GM12878 (cell line): ENCODE measurements around the gene TRIM62. TPM values are rescaled to one million over a fixed set of nuclear protein-coding genes. Genes with fewer than 3 reads are reported as not detected.

Experiments
- ATAC-seq: fragments of 200-7000 bp; cut with Tn5 transposase; 3 replicates; pipeline ENCODE4 v1.9.1; 2020; ENCODE audit warnings: mild to moderate bottlenecking, moderate library complexity
- BruUV-seq: library from RNA; stranded (reverse); fragments of 400-500 nt; replicated peaks from 2 replicates; lab custom pipeline; 2021; lab: Mats Ljungman, UMichigan
- CTCF ChIA-PET: fragments of 300-600 bp; sonication (Branson Sonifier 250); formaldehyde crosslinking; extraction: SDS; loops from one replicate; lab custom pipeline; 2021; ENCODE audit warnings: inconsistent platforms; lab: Yijun Ruan, JAX
- POLR2A ChIA-PET: fragments of 350-600 bp; formaldehyde crosslinking; extraction: SDS; loops from one replicate; lab custom pipeline; 2021; ENCODE audit warnings: inconsistent platforms; lab: Charles Lee
- RAD21 ChIA-PET: fragments of 300-600 bp; sonication (Branson Sonifier 250); formaldehyde crosslinking; loops from one replicate; lab custom pipeline; 2023; ENCODE audit warnings: antibody characterized with exemption; ENCODE audit not compliant: unreplicated experiment; lab: Charles Lee
- SMC1A ChIA-PET: fragments of 300-600 bp; sonication (Branson Sonifier 250); formaldehyde crosslinking; loops from one replicate; lab custom pipeline; 2023; ENCODE audit not compliant: unreplicated experiment, uncharacterized antibody; lab: Charles Lee
- DNase-seq: peaks from one replicate; pipeline ENCODE4 v3.0.0-alpha.2; 2011; ENCODE audit warnings: low read depth, low spot score
- FAIRE-seq: peaks from 3 replicates; lab custom pipeline; 2011; peaks lifted over from hg19 to GRCh38; lab: Jason Lieb, UNC
- H2AFZ ChIP-seq: 2 replicates; pipeline ENCODE4 v1.6.0; 2011; ENCODE audit warnings: low read depth, low read length, control low read depth; ENCODE audit not compliant: control insufficient read depth
- H3K27ac ChIP-seq: 2 replicates; pipeline ENCODE4 v1.5.1; 2011; ENCODE audit warnings: control low read depth; ENCODE audit not compliant: control insufficient read depth, insufficient read depth
- H3K27me3 ChIP-seq, 2 experiments: replicated peaks in 1 of 2; 2 replicates each; pipeline versions ENCODE4 v1.6.0 to v1.6.1; 2011; ENCODE audit warnings: low read length in 1 of 2; ENCODE audit not compliant: control insufficient read depth in 2 of 2, insufficient read depth in 2 of 2
- H3K36me3 ChIP-seq, 2 experiments: 2 replicates each; pipeline ENCODE4 v1.5.1; 2011; ENCODE audit warnings: low read length in 1 of 2; ENCODE audit not compliant: control insufficient read depth in 2 of 2, insufficient read depth in 2 of 2
- H3K4me1 ChIP-seq: 2 replicates; pipeline ENCODE4 v1.6.1; 2011; ENCODE audit warnings: mild to moderate bottlenecking, low read length, moderate library complexity, mixed read lengths; ENCODE audit not compliant: control insufficient read depth, insufficient read depth
- H3K4me2 ChIP-seq: 2 replicates; pipeline ENCODE4 v1.6.0; 2011; ENCODE audit warnings: control low read depth; ENCODE audit not compliant: control insufficient read depth, insufficient read depth
- H3K4me3 ChIP-seq: fragments of 200-600 bp; sonication (generic); 2 replicates; pipeline ENCODE4 v1.5.1; 2016
- H3K79me2 ChIP-seq: 2 replicates; pipeline ENCODE4 v1.6.0; 2011; ENCODE audit warnings: low read length; ENCODE audit not compliant: control insufficient read depth, insufficient read depth
- H3K9ac ChIP-seq: 2 replicates; pipeline ENCODE4 v1.8.0; 2011; ENCODE audit warnings: low read length, control low read depth, mixed read lengths; ENCODE audit not compliant: control insufficient read depth, insufficient read depth
- H3K9me3 ChIP-seq: replicated peaks from 3 replicates; pipeline ENCODE4 v1.5.1; 2011; ENCODE audit warnings: mild to moderate bottlenecking, low read length; ENCODE audit not compliant: control insufficient read depth, insufficient read depth
- H4K20me1 ChIP-seq: 2 replicates; pipeline ENCODE4 v1.6.0; 2011; ENCODE audit not compliant: control insufficient read depth, insufficient read depth
- EZH2 ChIP-seq: IDR thresholded peaks from 2 replicates; pipeline ENCODE4 v1.6.1; 2012; ENCODE audit warnings: low read depth, mild to moderate bottlenecking, control low read depth, inconsistent platforms, low read length, borderline replicate concordance; ENCODE audit not compliant: control insufficient read depth
- FOS ChIP-seq: IDR thresholded peaks from 3 replicates; pipeline ENCODE4 v1.6.1; 2011; ENCODE audit warnings: borderline replicate concordance; ENCODE audit not compliant: insufficient read length; ENCODE audit errors: extremely low read depth
- GABPA ChIP-seq: IDR thresholded peaks from 2 replicates; pipeline ENCODE4 v1.6.1; 2014; ENCODE audit warnings: antibody characterized with exemption, low read depth, mild to moderate bottlenecking, inconsistent platforms
- IRF4 ChIP-seq: IDR thresholded peaks from 2 replicates; pipeline ENCODE4 v1.6.1; 2011; ENCODE audit warnings: low read depth, low read length
- MYC ChIP-seq: IDR thresholded peaks from 2 replicates; pipeline ENCODE4 v1.6.1; 2011; ENCODE audit warnings: mild to moderate bottlenecking, low read length, moderate library complexity, inconsistent platforms; ENCODE audit not compliant: insufficient read depth, insufficient replicate concordance, insufficient read length, severe bottlenecking
- NKRF ChIP-seq: fragments of 450-650 bp; conservative IDR thresholded peaks from 2 replicates; pipeline ENCODE4 v1.6.1; 2017; ENCODE audit warnings: mild to moderate bottlenecking, moderate library complexity
- PAX5 ChIP-seq: IDR thresholded peaks from 2 replicates; pipeline ENCODE4 v1.6.1; 2011; ENCODE audit warnings: low read depth, low read length, borderline replicate concordance
- SUZ12 ChIP-seq: fragments of 200-600 bp; sonication (generic); IDR thresholded peaks from one replicate; pipeline ENCODE4 v1.6.1; 2018; ENCODE audit warnings: antibody characterized with exemption, mild to moderate bottlenecking; ENCODE audit not compliant: unreplicated experiment
- TCF3 ChIP-seq: IDR thresholded peaks from 2 replicates; pipeline ENCODE4 v1.6.1; 2012; ENCODE audit warnings: low read depth, mild to moderate bottlenecking, low read length, borderline replicate concordance; ENCODE audit not compliant: insufficient read depth
- ZNF274 ChIP-seq: IDR thresholded peaks from one replicate; pipeline ENCODE4 v1.8.0; 2011; ENCODE audit not compliant: insufficient read length, insufficient read depth
- ZNF687 ChIP-seq: fragments of 450-650 bp; IDR thresholded peaks from 2 replicates; pipeline ENCODE4 v1.6.1; 2017; ENCODE audit warnings: mild to moderate bottlenecking, moderate library complexity
- WGBS: methylation state at CpG from one replicate; pipeline ENCODE4 v1.1.6; 2016; ENCODE audit warnings: low lambda C conversion rate; ENCODE audit not compliant: insufficient replicate concordance, insufficient coverage; ENCODE audit errors: missing lambda C conversion rate; 5-methylcytosine and 5-hydroxymethylcytosine counted together
- in situ Hi-C: fragments of 300-500 bp; cut with MboI; formaldehyde crosslinking; loops from 9 replicates; pipeline ENCODE4 v1.14.3; 2018; ENCODE audit warnings: mixed read lengths
- intact Hi-C: fragments of 100-400 bp; cut with micrococcal nuclease; formaldehyde crosslinking; loops from one replicate; pipeline ENCODE4 v1.14.2; 2022; ENCODE audit not compliant: unreplicated experiment
- polyA plus RNA-seq, 11 experiments: library from polyadenylated mRNA; depleted of rRNA in 4 of 11; unstranded in 6 of 11; stranded (reverse) in 5 of 11; fragments of >200 nt; fragmentation: Nextera tagmentation in 4 of 11; fragmentation: Illumina TruSeq in 1 of 11; extraction: Ambion mirVana in 4 of 11; extraction: Trizol in 1 of 11; gene quantifications; 1 replicate in 1 of 11; 2 replicates in 10 of 11; pipeline versions ENCODE4 v1.2.1 to v1.2.3, GENCODE V29; 2011 to 2016; ENCODE audit warnings: inconsistent platforms in 2 of 11, missing spikeins in 2 of 11, low read depth in 1 of 11
- total RNA-seq, 4 experiments: library from RNA; depleted of rRNA in 3 of 4; stranded (reverse); fragments of >200 nt in 3 of 4; fragmentation: Illumina TruSeq in 1 of 4; extraction: Trizol in 1 of 4; gene quantifications; 2 replicates each; pipeline versions ENCODE4 v1.2.1 to v1.2.3, GENCODE V29; 2013 to 2021
- TF ChIP-seq, protein P1 (sequence below): fragments of 450-650 bp; IDR thresholded peaks from 2 replicates; pipeline ENCODE4 v1.6.1; 2018; ENCODE audit warnings: mild to moderate bottlenecking, low read depth, moderate library complexity; ENCODE audit not compliant: partially characterized antibody

TRIM62 gene
- total and polyA plus RNA-seq, 10 of the 15 experiments (the other 5 are each of a cell fraction or from before 2014, with no cell fraction given) = 0.52 to 4.2 (median 1.9) TPM

DNA sequence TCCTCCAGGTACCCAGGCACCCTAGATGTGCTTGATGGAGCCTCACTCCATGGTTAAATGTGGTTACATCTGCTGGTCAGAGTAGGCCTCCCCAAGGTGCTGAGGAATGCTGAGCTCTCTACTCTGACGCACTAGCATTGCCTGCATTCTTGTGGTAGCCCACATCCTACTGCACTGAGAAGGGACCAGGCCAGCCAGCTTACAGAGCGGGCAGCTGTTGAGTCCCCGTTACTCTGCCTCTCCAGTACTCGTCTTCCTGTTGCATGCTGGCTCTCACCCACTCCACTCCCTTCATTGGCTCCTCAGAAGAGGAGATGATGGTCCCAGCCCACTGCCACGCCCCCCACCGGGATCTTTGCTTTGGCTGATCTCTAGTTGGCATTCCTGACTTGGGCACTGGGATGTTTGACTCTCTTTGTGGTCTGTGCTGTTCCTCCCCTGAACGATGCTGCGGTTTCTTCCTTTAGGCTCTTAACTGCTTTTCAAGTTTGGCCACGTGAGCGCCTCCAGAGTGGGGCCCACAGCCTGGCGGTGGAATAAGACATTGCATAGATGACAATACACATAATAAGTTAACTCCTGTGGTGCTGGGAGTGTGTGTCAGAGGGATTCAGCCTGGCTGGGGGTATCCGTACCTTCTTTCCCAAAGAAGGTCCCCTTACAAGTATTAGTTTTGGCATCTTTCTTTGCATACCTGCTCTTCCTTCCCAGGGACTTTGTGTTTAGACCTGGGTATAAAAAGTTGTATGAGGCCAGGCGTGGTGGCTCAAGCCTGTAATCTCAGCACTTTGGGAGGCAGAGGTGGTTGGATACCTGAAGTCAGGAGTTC lies 82.3 kb downstream of the TRIM62 start:
- H3K79me2 ChIP-seq = no peaks in the 10 kb centered on the region
- H3K27me3 ChIP-seq = no peaks in the 10 kb centered on the region
- peak overlapping the region; percentile 12; the same call in 1 of the 2 replicates for H3K4me2 ChIP-seq
- SMC1A ChIA-PET = interaction anchor here (1.0 kb wide), 1 partner anchor 11 kb away, joined by 3 read pairs; no protein-coding TSS in a partner anchor
- RAD21 ChIA-PET = no interaction called here
- WGBS = 28% methylated on average over 13 of the region's 13 CpGs
- intact Hi-C loops (loop anchor here (2.0 to 10.0 kb wide), 2 partner anchors 27 to 515 kb away; no protein-coding TSS in a partner anchor), in situ Hi-C loops (no loop called here)
- no peaks in the 10 kb centered on the region for H3K9me3 ChIP-seq
- FAIRE-seq (peak; percentile 59), ATAC-seq (peak; percentile 98), DNase-seq (peak; percentile 64)
- no peaks in the 10 kb centered on the region for H4K20me1 ChIP-seq
- H3K9ac ChIP-seq = no peak overlapping the region
- H3K4me1 ChIP-seq = peaks cover 6% of the 10 kb centered on the region; the same call in 1 of the 2 replicates
- H3K36me3 ChIP-seq = no peaks in the 10 kb centered on the region
- POLR2A ChIA-PET = no interaction called here
- H3K27ac ChIP-seq = peak overlapping the region; percentile 30; the same call in 1 of the 2 replicates
- peak overlapping the region; percentile 35 for H2AFZ ChIP-seq
- no TSS peak for BruUV-seq
- CTCF ChIA-PET = interaction anchor here (0.9 to 2.0 kb wide), 3 partner anchors 12 to 166 kb away, joined by 3 to 5 read pairs (median 4); no protein-coding TSS in a partner anchor
- no peak overlapping the region for H3K4me3 ChIP-seq
- no peak for TF ChIP-seq NKRF
- no peak for TF ChIP-seq ZNF687
- no peak for TF ChIP-seq FOS
- TF ChIP-seq IRF4 = no peak
- no peak for TF ChIP-seq GABPA
- TF ChIP-seq MYC = no peak
- no peak for TF ChIP-seq ZNF274
- no peak for TF ChIP-seq EZH2
- TF ChIP-seq, protein P1, sequence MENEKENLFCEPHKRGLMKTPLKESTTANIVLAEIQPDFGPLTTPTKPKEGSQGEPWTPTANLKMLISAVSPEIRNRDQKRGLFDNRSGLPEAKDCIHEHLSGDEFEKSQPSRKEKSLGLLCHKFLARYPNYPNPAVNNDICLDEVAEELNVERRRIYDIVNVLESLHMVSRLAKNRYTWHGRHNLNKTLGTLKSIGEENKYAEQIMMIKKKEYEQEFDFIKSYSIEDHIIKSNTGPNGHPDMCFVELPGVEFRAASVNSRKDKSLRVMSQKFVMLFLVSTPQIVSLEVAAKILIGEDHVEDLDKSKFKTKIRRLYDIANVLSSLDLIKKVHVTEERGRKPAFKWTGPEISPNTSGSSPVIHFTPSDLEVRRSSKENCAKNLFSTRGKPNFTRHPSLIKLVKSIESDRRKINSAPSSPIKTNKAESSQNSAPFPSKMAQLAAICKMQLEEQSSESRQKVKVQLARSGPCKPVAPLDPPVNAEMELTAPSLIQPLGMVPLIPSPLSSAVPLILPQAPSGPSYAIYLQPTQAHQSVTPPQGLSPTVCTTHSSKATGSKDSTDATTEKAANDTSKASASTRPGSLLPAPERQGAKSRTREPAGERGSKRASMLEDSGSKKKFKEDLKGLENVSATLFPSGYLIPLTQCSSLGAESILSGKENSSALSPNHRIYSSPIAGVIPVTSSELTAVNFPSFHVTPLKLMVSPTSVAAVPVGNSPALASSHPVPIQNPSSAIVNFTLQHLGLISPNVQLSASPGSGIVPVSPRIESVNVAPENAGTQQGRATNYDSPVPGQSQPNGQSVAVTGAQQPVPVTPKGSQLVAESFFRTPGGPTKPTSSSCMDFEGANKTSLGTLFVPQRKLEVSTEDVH = no peak
- 0 out of 2 replicates have a peak, but pooled peaks have one; percentile 38 for TF ChIP-seq PAX5
- TF ChIP-seq TCF3 = peak; percentile 47; the same call in 1 of the 2 replicates
- no peak for TF ChIP-seq SUZ12
